Activated CD8-positive, alpha-beta T cell treated with anti-CD3 and anti-CD28 coated beads for 36 hours (primary cell): Measurements from ENCODE around the gene LTK. TPM values are rescaled to one million over a fixed set of nuclear protein-coding genes. Genes with fewer than 3 reads are reported as not detected.

Source experiments
- ATAC-seq: fragments of 200-7000 bp; cut with Tn5 transposase; one replicate; pipeline ENCODE4 v1.10.0; 2021; ENCODE audit warnings: mild to moderate bottlenecking, moderate library complexity
- CTCF ChIA-PET: fragments of 350-600 bp; sonication (Branson Sonifier 250); formaldehyde crosslinking; loops from one replicate; lab custom pipeline; 2021; ENCODE audit warnings: antibody characterized with exemption; lab: Charles Lee
- POLR2A ChIA-PET: fragments of 350-600 bp; sonication (Branson Sonifier 250); formaldehyde crosslinking; loops from one replicate; lab custom pipeline; 2021; ENCODE audit warnings: antibody characterized with exemption; lab: Charles Lee
- DNase-seq: peaks from one replicate; pipeline ENCODE4 v3.0.0-alpha.2; 2020
- H3K27ac Mint-ChIP-seq: one replicate; pipeline ENCODE4 v1.8.0; 2021; ENCODE audit warnings: mild to moderate bottlenecking, mixed read lengths
- H3K27me3 Mint-ChIP-seq: one replicate; pipeline ENCODE4 v1.8.0; 2021; ENCODE audit warnings: mixed read lengths
- H3K36me3 Mint-ChIP-seq: one replicate; pipeline ENCODE4 v1.8.0; 2021; ENCODE audit warnings: low read depth, mixed read lengths
- H3K4me1 Mint-ChIP-seq: one replicate; pipeline ENCODE4 v1.8.0; 2021; ENCODE audit warnings: low read depth, mixed read lengths
- H3K4me3 Mint-ChIP-seq: one replicate; pipeline ENCODE4 v1.8.0; 2021; ENCODE audit warnings: mild to moderate bottlenecking, moderate library complexity, mixed read lengths
- H3K9me3 Mint-ChIP-seq: one replicate; pipeline ENCODE4 v1.8.0; 2021; ENCODE audit warnings: mixed read lengths
- intact Hi-C: fragments of 100-400 bp; cut with micrococcal nuclease; formaldehyde crosslinking; loops from one replicate; pipeline ENCODE4 v1.10.0; 2022
- total RNA-seq, 2 experiments: library from RNA; stranded (reverse); gene quantifications; one replicate each; pipeline ENCODE4 v1.2.3, GENCODE V29; 2021
- TF ChIP-seq, protein P1 (sequence below): fragments of 200-600 bp; IDR thresholded peaks from one replicate; pipeline ENCODE4 v1.8.0; 2022; ENCODE audit warnings: antibody characterized with exemption, mild to moderate bottlenecking

The LTK gene
- total RNA-seq, result under 1 TPM; 0.81 to 0.83 TPM

DNA sequence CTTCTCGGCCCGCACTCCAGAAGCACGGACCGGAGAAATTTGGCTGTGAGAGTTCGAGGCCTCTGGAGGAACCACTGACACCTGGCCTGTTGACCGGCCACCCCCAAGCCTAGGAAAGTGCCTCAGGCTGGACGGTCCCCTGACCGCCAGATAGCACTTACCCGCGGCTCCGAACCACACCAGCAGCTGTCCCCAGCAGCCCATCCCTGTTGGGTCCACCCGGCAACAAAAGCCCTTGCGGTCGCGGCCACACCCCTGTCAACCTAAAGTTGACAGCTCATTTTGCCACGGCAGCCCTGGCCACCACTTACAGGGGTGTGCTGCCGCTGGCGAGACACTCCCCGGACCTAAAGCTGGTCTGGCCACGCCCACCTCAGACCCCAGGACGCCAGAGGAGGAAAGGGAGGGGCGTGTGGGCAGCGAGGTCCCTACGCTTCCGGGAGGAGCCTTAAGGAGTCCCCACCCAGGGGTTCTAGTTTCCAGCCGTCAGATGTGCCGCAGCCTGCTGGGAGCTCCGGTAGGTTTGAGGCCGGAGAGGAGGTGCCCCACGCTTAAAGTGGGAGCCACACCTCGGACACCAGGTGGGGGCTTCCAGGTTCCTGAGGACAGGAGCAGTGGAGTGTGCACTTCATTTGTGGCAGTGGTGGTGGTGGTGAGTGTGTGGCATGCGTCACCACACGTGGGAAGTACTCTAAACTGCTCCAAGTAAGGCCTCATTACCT lies at the start of gene LTK:
LTK (minus strand) TSS at position 322 of the 722 bp plus-strand sequence; CDS start at position 204, 118 bp downstream.
- TF ChIP-seq, protein P1, sequence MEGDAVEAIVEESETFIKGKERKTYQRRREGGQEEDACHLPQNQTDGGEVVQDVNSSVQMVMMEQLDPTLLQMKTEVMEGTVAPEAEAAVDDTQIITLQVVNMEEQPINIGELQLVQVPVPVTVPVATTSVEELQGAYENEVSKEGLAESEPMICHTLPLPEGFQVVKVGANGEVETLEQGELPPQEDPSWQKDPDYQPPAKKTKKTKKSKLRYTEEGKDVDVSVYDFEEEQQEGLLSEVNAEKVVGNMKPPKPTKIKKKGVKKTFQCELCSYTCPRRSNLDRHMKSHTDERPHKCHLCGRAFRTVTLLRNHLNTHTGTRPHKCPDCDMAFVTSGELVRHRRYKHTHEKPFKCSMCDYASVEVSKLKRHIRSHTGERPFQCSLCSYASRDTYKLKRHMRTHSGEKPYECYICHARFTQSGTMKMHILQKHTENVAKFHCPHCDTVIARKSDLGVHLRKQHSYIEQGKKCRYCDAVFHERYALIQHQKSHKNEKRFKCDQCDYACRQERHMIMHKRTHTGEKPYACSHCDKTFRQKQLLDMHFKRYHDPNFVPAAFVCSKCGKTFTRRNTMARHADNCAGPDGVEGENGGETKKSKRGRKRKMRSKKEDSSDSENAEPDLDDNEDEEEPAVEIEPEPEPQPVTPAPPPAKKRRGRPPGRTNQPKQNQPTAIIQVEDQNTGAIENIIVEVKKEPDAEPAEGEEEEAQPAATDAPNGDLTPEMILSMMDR, result no peak
- ChIA-PET CTCF (interaction anchor here (0.8 to 2.8 kb wide), 2 partner anchors 44 to 48 kb away, joined by 3 to 16 read pairs; no protein-coding TSS in a partner anchor), POLR2A (interaction anchor here (1.0 to 1.2 kb wide), 2 partner anchors 20 to 23 kb away, joined by 4 to 5 read pairs; partner anchors contain the start of gene ITPKA)
- no peaks in the 10 kb centered on the region for H3K9me3 Mint-ChIP-seq
- DNase-seq (peak; percentile 63), ATAC-seq (peak; percentile 47)
- H3K4me3 Mint-ChIP-seq, result peak within 1 kb of the TSS; percentile 57
- no peak within 1 kb of the TSS for H3K27ac Mint-ChIP-seq
- H3K27me3 Mint-ChIP-seq, result peaks cover 33% of the 10 kb centered on the region
- H3K36me3 Mint-ChIP-seq, result peaks cover 6% of the 10 kb centered on the region
- peaks cover 24% of the 10 kb centered on the region for H3K4me1 Mint-ChIP-seq
- intact Hi-C loops, result no loop called here

DNA sequence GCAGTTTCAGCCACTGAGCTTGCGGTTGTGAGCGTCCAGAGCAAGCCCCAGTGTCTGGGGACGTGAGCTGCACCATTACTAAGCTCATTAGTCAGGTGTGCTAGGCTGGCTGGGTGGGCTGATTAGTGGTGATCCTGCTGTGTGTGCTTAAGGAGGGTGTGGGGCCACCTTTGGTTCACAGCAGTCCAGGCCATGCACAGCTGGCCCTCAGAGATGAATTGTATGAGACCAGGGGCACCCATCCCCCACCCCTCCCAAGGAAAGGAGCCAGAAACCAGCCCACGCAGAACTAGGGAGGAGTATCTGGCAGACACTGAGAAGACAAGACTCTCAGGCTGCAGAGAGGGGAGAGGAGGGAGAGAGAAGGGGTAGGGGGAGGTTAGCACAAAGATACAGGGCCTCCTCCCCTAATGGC lies 49.2 kb upstream of the LTK start:
- no peaks in the 10 kb centered on the region for H3K9me3 Mint-ChIP-seq
- CTCF ChIA-PET, result interaction anchor here (1.6 kb wide), 1 partner anchor 41 kb away, joined by 5 read pairs; no protein-coding TSS in a partner anchor
- intact Hi-C loops, result no loop called here
- no peaks in the 10 kb centered on the region for H3K36me3 Mint-ChIP-seq
- POLR2A ChIA-PET, result no interaction called here
- H3K4me1 Mint-ChIP-seq, result peaks cover 11% of the 10 kb centered on the region
- ATAC-seq, result no peak
- peaks cover 14% of the 10 kb centered on the region for H3K27me3 Mint-ChIP-seq
- DNase-seq, result no peak
- no peak overlapping the region for H3K27ac Mint-ChIP-seq
- no peak overlapping the region for H3K4me3 Mint-ChIP-seq
- TF ChIP-seq, protein P1, result no peak

DNA sequence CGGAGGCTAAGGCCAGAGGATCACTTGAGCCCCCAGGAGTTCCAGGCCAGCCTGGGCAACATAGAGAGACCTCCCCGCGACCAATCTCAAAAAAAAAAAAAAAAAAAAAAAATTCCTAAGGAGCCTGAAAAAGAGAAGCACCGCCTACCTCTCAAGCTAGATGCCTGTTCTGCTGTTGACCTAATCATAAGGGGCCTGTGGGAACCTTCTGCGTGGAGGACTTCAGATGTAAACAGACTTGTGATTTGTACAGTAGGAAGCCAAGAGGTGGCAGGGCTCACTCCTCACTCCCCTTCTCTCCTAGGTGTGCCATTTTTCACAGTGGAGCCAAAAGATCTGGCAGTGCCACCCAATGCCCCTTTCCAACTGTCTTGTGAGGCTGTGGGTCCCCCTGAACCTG lies 48.6 kb upstream of the LTK start:
- ATAC-seq (no peak), DNase-seq (no peak)
- CTCF ChIA-PET, result interaction anchor here (1.6 kb wide), 1 partner anchor 41 kb away, joined by 5 read pairs; no protein-coding TSS in a partner anchor
- POLR2A ChIA-PET, result no interaction called here
- H3K4me3 Mint-ChIP-seq, result no peak overlapping the region
- intact Hi-C loops, result no loop called here
- no peaks in the 10 kb centered on the region for H3K36me3 Mint-ChIP-seq
- TF ChIP-seq, protein P1, result no peak
- H3K9me3 Mint-ChIP-seq, result no peaks in the 10 kb centered on the region
- no peak overlapping the region for H3K27ac Mint-ChIP-seq
- peaks cover 14% of the 10 kb centered on the region for H3K4me1 Mint-ChIP-seq
- peaks cover 14% of the 10 kb centered on the region for H3K27me3 Mint-ChIP-seq

DNA sequence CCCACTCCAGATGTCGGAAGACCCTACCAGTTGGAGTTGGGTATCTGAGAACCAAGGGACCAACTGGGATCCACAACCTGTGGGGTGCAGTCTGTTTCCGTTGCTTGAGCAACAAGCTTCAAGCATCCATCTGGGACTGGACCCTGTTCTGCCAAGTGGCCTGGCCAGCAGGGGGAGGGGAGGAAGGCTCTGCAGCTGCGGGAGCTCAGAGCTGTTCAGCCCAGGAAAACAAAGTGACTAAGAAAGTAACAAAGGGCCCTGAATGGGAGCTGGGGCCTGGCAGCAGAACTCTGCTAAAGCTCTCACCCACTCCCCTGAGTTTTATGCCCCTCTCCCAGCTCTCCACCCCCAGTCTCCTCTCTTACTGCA lies 48.1 kb upstream of the LTK start:
- ChIA-PET CTCF (interaction anchor here (1.6 kb wide), 1 partner anchor 42 kb away, joined by 5 read pairs; no protein-coding TSS in a partner anchor), POLR2A (no interaction called here)
- Mint-ChIP-seq H3K27ac (no peak overlapping the region), H3K9me3 (no peaks in the 10 kb centered on the region), H3K4me3 (no peak overlapping the region), H3K4me1 (peaks cover 14% of the 10 kb centered on the region), H3K36me3 (no peaks in the 10 kb centered on the region), H3K27me3 (peaks cover 14% of the 10 kb centered on the region)
- no peak for ATAC-seq
- intact Hi-C loops, result no loop called here
- TF ChIP-seq, protein P1, result no peak
- no peak for DNase-seq

DNA sequence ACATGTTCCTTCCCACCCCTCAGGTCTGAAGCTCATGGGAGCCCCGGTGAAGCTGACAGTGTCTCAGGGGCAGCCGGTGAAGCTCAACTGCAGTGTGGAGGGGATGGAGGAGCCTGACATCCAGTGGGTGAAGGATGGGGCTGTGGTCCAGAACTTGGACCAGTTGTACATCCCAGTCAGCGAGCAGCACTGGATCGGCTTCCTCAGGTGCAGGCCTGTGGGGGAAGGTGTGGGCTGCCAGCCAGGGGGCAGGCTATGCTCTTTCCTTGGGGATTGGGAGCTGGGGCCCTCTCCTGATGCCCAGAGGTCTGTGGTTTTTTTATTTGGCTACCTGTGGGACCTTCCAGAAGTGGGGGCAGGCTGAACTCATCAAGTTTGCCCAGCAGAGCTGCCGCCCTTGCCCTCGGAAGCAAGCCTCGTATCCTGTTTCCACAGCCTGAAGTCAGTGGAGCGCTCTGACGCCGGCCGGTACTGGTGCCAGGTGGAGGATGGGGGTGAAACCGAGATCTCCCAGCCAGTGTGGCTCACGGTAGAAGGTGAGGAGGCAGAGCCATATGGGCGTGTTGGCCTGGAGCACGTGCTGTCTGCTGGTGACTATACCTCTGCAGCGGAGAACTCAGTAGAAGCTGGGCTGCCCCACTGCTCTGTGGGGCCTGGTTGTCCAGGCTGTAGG lies 47.6 kb upstream of the LTK start:
- no peak overlapping the region for H3K4me3 Mint-ChIP-seq
- no peaks in the 10 kb centered on the region for H3K9me3 Mint-ChIP-seq
- no peaks in the 10 kb centered on the region for H3K36me3 Mint-ChIP-seq
- intact Hi-C loops, result no loop called here
- ChIA-PET CTCF (interaction anchor here (0.5 to 1.6 kb wide), 2 partner anchors 42 to 1746 kb away, joined by 3 to 5 read pairs; no protein-coding TSS in a partner anchor), POLR2A (no interaction called here)
- no peak overlapping the region for H3K27ac Mint-ChIP-seq
- peaks cover 14% of the 10 kb centered on the region for H3K27me3 Mint-ChIP-seq
- ATAC-seq (no peak), DNase-seq (no peak)
- TF ChIP-seq, protein P1, result no peak
- H3K4me1 Mint-ChIP-seq, result peaks cover 14% of the 10 kb centered on the region
